HG03095 (cell line): ENCODE measurements around the gene SSNA1.

Experiments used
- ATAC-seq: cut with Tn5 transposase; IDR thresholded peaks from one replicate; pipeline ENCODE4 v1.9.1; 2021; ENCODE audit warnings: moderate library complexity; ENCODE audit not compliant: unreplicated experiment

SSNA1 gene

DNA sequence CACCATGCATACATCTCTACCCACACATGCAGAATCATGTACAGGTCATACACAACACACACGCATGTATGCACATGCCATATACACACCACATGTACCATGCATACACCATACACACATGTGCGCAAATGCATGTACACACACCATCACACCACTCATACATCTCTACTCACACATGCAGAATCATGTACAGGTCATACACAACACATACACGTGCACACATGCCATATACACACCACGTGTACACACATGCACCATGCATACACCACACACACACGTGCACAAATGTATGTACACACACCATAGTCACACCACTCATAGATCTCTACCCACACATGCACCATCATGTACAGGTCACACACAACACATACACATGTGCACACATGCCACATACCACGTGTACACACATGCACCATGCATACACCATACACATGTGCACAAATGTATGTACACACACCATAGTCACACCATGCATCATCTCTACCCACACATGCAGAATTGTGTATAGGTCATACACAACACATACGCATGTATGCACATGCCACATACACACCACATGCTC is 35.6 kb upstream of the SSNA1 start:
- no peak for ATAC-seq

DNA sequence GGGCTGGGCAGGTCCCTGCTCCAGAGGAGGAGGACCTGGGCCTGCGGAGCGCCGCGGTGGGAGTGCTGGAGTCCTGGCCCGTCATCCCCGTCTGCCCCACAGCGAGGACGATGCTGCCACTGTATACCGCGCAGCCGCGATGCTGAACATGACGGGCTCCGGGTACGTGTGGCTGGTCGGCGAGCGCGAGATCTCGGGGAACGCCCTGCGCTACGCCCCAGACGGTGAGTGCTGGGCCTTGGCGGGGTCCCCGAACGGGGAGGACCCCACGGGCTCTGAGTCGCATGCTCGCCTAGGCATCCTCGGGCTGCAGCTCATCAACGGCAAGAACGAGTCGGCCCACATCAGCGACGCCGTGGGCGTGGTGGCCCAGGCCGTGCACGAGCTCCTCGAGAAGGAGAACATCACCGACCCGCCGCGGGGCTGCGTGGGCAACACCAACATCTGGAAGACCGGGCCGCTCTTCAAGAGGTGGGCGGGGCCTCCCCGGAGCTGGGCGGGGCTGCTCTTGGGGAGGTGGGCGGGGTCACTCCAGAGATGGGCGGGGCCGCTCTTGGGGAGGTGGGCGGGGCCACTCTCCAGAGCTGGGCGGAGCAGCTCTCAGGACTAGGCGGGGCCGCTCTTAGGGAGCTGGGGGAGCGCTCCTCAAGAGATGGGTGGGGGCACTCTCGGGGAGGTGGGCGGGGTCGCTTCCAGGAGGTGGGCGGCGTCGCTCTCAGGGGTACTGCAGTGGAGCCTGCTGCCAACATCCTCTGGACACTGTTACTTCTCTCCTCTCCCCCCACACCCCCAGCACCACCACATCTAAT is 31.7 kb upstream of the SSNA1 start:
- ATAC-seq: no peak

DNA sequence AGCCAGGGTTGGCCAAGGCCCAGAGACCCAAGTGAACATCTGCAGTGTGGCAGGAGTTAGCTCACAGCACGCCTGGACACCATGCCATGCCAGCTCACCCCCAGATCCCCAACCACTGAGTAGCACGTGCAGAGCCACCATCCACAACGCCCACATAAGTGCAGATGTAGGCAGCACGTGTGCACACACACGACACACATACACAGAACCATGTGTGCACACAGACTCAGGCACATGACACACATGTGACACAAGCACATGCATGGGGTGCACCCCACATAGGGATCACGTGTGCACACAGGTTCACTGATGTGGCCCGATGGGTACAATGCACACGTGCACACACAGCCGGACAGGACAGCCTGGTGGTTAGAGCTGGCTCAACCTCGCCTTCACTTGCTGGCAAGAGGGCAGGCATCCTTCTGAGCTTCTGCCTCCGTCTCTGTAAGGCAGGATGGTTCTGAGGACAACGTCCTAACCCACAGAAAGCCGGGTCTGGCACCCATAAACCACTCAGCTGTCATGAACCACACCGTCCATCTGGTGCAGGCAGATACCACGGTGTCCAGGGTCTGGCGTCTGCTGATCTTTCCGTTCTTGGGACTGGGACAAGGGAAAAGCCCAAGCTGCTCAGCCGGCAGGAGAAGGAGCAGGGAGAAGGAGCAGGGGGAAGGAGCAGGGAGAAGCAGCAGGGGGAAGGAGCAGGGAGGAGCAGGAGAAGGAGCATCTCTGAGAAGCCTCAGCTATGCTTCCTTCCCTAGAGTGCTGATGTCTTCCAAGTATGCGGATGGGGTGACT is 30.7 kb upstream of the SSNA1 start:
- no peak for ATAC-seq

DNA sequence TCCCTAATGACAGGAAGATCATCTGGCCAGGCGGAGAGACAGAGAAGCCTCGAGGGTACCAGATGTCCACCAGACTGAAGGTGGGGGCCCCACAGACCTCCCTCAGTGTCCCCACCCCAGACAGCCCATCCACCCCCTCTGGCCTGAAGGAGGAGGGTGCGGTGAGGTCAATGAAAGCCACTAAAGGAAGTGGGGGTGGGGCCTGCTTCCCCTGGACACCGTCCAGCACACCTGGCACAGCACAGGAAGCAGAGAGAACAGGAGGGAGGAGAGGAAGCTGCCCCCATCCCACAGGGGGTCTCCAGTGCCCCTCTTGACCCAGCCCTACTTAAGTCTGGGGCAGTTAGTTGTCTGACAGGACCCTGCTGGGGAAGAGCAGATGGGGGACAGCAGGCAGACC is 29.9 kb upstream of the SSNA1 start:
- ATAC-seq: no peak

DNA sequence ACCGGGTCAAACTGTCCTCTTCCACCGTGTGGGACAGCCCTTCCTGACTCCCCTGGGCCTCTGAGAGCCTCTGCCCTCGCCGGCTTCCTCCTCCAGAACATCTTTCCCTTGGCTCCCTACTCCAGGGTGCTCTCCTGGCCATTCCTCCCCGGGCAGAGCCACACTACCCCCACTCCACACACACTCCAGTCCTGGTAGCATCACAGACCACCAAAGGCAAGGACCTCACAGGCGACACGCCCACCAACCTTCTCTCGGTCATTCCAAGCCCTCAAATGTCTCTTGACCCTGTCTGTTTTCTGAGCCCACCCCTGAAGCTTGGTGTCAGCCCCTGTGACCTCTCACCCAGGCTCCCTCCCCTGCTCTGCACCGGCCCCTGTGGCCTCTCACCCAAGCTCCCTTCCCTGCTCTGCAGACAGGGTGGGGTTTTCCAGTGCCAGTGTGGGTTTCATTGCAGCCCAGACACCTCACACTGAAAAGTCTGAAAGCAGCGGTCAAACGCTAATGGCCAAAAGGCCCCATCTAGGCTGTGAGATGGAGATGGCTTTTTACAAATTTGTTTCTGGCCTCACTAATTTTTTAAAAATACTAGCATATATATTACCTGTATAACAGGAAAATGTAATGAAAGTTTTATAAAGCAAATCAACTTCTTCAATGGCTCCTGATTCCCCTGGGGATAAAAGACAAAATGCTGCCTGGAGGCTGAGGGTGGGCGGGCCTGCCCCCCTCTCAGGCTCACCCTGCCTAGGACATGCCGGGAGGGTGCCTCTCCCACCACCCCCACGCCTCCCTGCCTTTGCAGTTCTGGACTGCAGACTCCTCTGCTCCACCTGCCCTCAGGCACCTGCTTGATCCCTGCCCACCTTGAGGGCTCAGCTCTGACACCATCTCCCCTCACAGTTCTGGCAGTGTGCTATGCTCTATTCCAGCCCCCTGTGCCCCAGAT is 29.1 kb upstream of the SSNA1 start:
- no peak for ATAC-seq

- no peak for ATAC-seq
Observed at GRCh38 chr9:137160054-137160425, 28.4 kb upstream of the SSNA1 start.

GRCh38 chr9:137160716-137161557 is 27.5 kb upstream of the SSNA1 start:
- no peak for ATAC-seq

DNA sequence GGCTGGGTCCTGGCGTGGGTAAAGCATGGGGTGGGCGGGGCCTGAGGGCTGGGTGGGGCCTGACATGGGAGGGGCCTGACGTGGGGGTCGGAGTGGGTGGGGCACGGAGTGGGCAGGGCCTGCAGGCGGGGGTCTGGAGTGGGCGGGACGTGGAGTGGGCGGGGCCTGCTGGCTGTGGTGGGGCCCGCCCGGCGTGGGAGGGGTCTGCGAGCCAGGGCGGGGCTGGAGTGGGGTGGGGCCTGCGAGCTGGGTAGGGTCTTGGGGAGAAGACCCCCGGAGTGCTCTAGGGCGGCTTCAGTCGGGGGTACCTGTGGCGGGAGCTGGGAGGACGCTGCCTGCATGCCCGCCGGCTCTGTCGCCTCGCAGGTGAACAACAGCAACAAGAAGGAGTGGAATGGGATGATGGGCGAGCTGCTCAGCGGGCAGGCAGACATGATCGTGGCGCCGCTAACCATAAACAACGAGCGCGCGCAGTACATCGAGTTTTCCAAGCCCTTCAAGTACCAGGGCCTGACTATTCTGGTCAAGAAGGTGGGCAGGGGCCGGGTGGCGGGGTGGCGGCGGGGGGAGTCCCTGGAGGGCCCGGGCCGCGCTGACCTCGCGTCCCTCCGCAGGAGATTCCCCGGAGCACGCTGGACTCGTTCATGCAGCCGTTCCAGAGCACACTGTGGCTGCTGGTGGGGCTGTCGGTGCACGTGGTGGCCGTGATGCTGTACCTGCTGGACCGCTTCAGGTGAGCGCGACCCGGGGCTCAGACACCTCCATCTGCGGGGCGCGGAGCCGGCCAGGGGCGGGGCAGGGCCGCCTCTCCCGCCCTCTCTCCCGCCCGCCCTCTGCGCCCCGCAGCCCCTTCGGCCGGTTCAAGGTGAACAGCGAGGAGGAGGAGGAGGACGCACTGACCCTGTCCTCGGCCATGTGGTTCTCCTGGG is 26.7 kb upstream of the SSNA1 start:
- ATAC-seq: no peak

DNA sequence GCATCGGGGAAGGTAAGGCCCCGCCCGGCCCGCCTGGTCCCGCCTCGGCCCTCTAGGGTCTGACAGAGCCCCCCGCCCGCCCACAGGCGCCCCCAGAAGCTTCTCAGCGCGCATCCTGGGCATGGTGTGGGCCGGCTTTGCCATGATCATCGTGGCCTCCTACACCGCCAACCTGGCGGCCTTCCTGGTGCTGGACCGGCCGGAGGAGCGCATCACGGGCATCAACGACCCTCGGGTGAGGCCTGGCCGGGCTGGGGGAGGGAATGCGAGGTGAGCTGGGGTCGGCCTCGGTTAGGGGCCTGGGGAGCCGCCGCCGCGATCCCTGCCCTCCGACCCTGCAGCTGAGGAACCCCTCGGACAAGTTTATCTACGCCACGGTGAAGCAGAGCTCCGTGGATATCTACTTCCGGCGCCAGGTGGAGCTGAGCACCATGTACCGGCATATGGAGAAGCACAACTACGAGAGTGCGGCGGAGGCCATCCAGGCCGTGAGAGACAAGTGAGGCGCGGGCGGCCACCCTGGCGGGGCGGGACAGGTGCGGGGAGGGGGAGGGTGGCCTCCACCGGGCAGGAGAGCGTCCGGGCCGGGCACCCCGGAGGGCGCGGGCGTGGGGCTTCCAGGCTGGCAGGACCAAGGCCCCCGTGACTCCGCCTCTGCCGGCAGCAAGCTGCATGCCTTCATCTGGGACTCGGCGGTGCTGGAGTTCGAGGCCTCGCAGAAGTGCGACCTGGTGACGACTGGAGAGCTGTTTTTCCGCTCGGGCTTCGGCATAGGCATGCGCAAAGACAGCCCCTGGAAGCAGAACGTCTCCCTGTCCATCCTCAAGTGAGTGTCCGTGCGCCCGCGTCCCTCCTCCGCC is 25.7 kb upstream of the SSNA1 start:
- no peak for ATAC-seq

DNA sequence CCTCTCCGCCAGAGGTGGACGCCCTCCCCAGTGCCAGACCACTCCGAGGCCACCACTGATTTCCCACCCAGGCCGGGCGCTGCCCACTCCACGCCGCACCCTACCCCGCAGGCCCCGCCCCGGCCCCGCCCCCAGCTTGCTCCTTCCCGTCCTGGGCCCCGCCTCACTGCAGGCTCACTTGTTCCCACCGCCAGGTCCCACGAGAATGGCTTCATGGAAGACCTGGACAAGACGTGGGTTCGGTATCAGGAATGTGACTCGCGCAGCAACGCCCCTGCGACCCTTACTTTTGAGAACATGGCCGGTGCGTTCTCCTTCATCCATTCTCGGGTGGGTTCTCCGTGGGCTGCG is 25.1 kb upstream of the SSNA1 start:
- ATAC-seq: no peak

- ATAC-seq: no peak
Observed at GRCh38 chr9:137163805-137164204, 24.7 kb upstream of the SSNA1 start.

- ATAC-seq: no peak
Observed at GRCh38 chr9:137164370-137165249, 23.9 kb upstream of the SSNA1 start.

- ATAC-seq: no peak
Observed at GRCh38 chr9:137165250-137165836, 23.1 kb upstream of the SSNA1 start.

DNA sequence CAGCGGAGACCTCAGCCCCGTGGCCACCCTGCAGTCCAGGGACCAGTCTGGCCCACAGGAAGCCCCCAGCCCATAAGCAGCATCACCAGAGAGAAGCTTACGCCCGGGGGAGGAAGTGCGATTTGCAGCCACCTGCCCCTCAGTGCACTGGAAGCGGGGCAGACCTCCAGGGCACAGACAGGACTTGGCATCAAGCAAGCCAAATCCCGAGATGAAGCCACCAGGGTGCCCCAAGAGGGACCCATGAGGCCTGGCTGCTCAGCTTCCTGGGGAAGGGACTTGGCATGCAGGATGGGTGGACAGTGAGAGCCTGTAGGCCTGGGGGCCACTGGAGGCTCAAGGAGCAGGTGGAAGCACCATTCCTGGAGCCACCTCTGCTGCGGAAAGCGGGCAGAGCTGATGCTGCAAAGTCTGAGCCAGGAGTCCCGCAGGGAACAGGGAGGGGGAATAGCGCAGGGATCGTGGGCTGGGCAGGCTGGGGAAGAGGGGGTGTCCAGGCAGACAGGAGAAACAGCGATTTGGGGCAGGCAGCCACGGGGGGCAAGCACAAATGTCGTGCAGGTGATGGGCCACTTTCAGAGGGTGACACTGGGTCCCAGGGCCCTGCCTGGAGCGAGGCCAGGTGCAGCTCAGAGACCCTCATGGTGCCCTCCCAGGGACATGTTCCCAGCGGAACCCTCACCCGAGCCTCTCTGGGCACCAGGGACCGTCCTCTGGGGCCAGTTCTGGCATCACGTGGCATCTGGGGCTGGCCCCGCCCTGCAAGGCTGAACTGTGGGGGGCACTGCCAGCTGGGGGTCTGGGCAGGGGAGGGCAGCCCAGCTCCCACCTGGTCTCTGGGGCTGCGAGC is 21.9 kb upstream of the SSNA1 start:
- ATAC-seq: no peak

GRCh38 chr9:137167277-137167746 is 21.2 kb upstream of the SSNA1 start:
- no peak for ATAC-seq
